Spleen (tissue), 11 donors: ENCODE data around the gene SKI. TPM values are rescaled to one million over a fixed set of nuclear protein-coding genes. Genes with fewer than 3 reads are reported as not detected.
A peak's percentile ranks its signal among the peaks of the same experiment; 100 is the strongest.
"Not testable (repeated sequence)": the region's sequence is repeated elsewhere in the genome, so short reads cannot be mapped to it uniquely, and the experiment has no call there.

Source experiments
- DNase-seq: peaks from one replicate; pipeline ENCODE4 v3.0.0-alpha.2; 2020
- H3K27ac ChIP-seq, 8 donors: fragments of 200-600 bp; sonication (generic) in 7 of 8; 1 replicate in 4 of 8; 2 replicates in 4 of 8; pipeline versions ENCODE4 v1.5.0 to v1.8.0; 2016 to 2021; ENCODE audit warnings: inconsistent platforms in 4 of 8, mild to moderate bottlenecking in 4 of 8, moderate library complexity in 1 of 8
- H3K27me3 ChIP-seq, 7 donors: fragments of 200-600 bp; sonication (generic) in 6 of 7; replicated peaks in 1 of 7; 1 replicate in 4 of 7; 2 replicates in 3 of 7; pipeline versions ENCODE4 v1.5.0 to v1.8.0; 2016 to 2021; ENCODE audit warnings: inconsistent platforms in 3 of 7, mild to moderate bottlenecking in 1 of 7
- H3K36me3 ChIP-seq, 6 donors: fragments of 200-600 bp; sonication (generic) in 5 of 6; 1 replicate in 4 of 6; 2 replicates in 2 of 6; pipeline versions ENCODE4 v1.5.0 to v1.8.0; 2016 to 2021; ENCODE audit warnings: inconsistent platforms in 2 of 6
- H3K4me1 ChIP-seq, 6 donors: fragments of 200-600 bp; sonication (generic) in 5 of 6; 1 replicate in 3 of 6; 2 replicates in 3 of 6; pipeline versions ENCODE4 v1.5.0 to v1.8.0; 2016 to 2021; ENCODE audit warnings: inconsistent platforms in 3 of 6
- H3K4me3 ChIP-seq, 8 donors: fragments of 200-600 bp; sonication (generic) in 7 of 8; 1 replicate in 4 of 8; 2 replicates in 4 of 8; pipeline versions ENCODE4 v1.5.0 to v1.8.0; 2016 to 2021; ENCODE audit warnings: inconsistent platforms in 4 of 8, mild to moderate bottlenecking in 4 of 8, moderate library complexity in 2 of 8
- H3K9me3 ChIP-seq, 8 donors: fragments of 200-600 bp; sonication (generic) in 7 of 8; 1 replicate in 4 of 8; 2 replicates in 4 of 8; pipeline versions ENCODE4 v1.5.0 to v1.8.0; 2016 to 2021; ENCODE audit warnings: inconsistent platforms in 4 of 8
- POLR2A ChIP-seq, 3 donors: fragments of 450-650 bp; IDR thresholded peaks; one replicate each; pipeline ENCODE4 v1.5.1; 2017; ENCODE audit warnings: antibody characterized with exemption in 3 of 3, mild to moderate bottlenecking in 1 of 3
- POLR2AphosphoS5 ChIP-seq, 3 donors: sonication (generic); formaldehyde crosslinking; IDR thresholded peaks; one replicate each; pipeline ENCODE4 v1.5.1; 2017; ENCODE audit warnings: antibody characterized with exemption in 3 of 3
- WGBS, 5 donors: extraction: QIAGEN DNeasy Blood & Tissue Kit in 3 of 5; methylation state at CpG; one replicate each; pipeline versions ENCODE4 v1.1.5 to v1.1.7; 2013 to 2018; 5-methylcytosine and 5-hydroxymethylcytosine counted together
- intact Hi-C: fragments of 100-400 bp; cut with DNase I; formaldehyde crosslinking; loops from one replicate; pipeline ENCODE4 v1.15.0; 2023; ENCODE audit warnings: low total_unique reads
- polyA plus RNA-seq, 3 donors: library from polyadenylated mRNA; stranded (reverse); fragments of 200-250 nt; gene quantifications; one replicate each; pipeline ENCODE4 v1.2.1, GENCODE V29; 2013
- total RNA-seq, 7 donors: library from RNA; depleted of rRNA in 3 of 7; stranded (reverse); fragments of >200 nt in 3 of 7; fragmentation: NEBNext Ultra II Directional in 4 of 7; extraction: Animal tissue kit (Norgen Biotek cat#: 25700) in 4 of 7; gene quantifications; one replicate each; pipeline versions ENCODE4 v1.1.0 to v1.2.1, GENCODE V29; 2016 to 2021
- TF ChIP-seq, protein P1 (sequence below), 11 experiments: fragments of 200-600 bp in 7 of 11; fragments of 450-650 bp in 4 of 11; sonication (generic) in 4 of 11; IDR thresholded peaks in 8 of 11; conservative IDR thresholded peaks in 3 of 11; 1 replicate in 7 of 11; 2 replicates in 4 of 11; pipeline versions ENCODE4 v1.4.0 to v1.8.0; 2016 to 2021; ENCODE audit warnings: antibody characterized with exemption in 11 of 11, inconsistent platforms in 4 of 11, mild to moderate bottlenecking in 1 of 11
- donor health status: healthy with polysubstance abuse.
- donor health status: DM: no; HTN: no; CAD: no; lungs with moderate emphysema.
- donor health status: DM: no; HTN: no; CAD: no.
- donor health status: Bipolar disorder and iron deficiency.
- donor health status: healthy.
- donor health status: DM: no; HTN: no; CAD: no.
- donor health status: DM: yes; HTN: yes; CAD: no.

The SKI gene
- total and polyA plus RNA-seq, 10 donors = 4.4 to 100.0 (median 54.3) TPM

DNA sequence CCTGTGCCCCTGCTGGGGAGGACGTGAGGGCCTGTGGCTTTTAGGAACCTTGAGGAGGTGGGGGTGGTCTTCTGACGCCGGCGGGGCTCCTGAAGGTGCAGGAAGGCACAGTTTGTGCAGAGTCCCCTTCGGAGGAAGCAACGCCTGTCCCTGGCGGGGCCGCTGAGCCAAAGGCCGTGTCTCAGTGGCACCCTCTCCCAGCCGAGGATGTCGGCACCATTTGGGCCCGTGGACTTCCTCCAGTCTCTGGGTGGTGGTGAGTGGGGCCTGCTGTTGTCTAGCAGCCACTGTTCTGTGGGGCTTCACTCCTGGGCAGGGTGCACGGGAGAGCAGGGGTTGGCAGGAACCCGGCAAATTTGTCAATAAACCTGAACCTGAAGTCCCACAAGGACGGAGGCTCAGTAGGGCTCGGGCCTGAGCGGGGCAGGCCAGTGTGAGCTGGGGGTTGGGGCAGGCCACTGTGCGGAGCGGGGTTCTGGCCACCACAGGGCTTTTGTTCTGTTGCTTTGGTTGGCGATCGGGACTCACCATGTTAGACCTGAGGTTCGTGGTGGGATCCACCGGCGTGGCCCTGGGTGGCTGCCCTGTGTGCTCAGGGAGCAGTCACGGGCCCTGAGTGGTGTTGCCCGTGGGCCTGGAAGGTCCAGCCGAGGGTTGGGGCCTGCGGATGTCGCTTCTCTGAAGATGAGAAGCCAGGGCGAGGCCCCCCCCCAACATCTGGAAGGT is 64.8 kb downstream of the SKI start:
- peak overlapping the region in 6 of 8 donors; percentile 20 to 88 (median 85) for H3K27ac ChIP-seq
- no peak for DNase-seq
- WGBS, 5 donors = 73 to 90% (median 85%) methylated on average over 23 to 30 of the region's 30 CpGs

GRCh38 chr1:2294033-2294724 is 66.1 kb downstream of the SKI start:
- Histone ChIP-seq H3K27ac (peak overlapping the region in 6 of 8 donors; percentile 33 to 84 (median 48)), H3K9me3 (no peaks in the 10 kb centered on the region), H3K27me3 (peaks cover 0 to 6% (median 0%) of the 10 kb centered on the region in 7 donors), H3K4me1 (peaks cover 68 to 100% (median 96%) of the 10 kb centered on the region in 6 donors), H3K4me3 (no peak overlapping the region), H3K36me3 (peaks cover 0 to 11% (median 0%) of the 10 kb centered on the region in 6 donors)
- TF ChIP-seq POLR2A (IDR thresholded peaks at IDR 0.05) = no peak
- peak in 1 of 3 donors; percentile 15 for TF ChIP-seq POLR2AphosphoS5 (IDR thresholded peaks at IDR 0.05)
- no peak for DNase-seq
- intact Hi-C loops = loop anchor here (10.0 kb wide), 1 partner anchor 59 kb away; no protein-coding TSS in a partner anchor
- WGBS, 5 donors = 47 to 53% (median 50%) methylated on average over 21 to 23 of the region's 23 CpGs

More for the DNA sequence above, 64.8 kb downstream of the SKI start:
- Histone ChIP-seq H3K4me1 (peaks cover 72 to 100% (median 96%) of the 10 kb centered on the region in 6 donors), H3K4me3 (no peak overlapping the region), H3K36me3 (peaks cover 0 to 8% (median 0%) of the 10 kb centered on the region in 6 donors), H3K27me3 (peaks cover 0 to 6% (median 0%) of the 10 kb centered on the region in 7 donors), H3K9me3 (no peaks in the 10 kb centered on the region)
- TF ChIP-seq POLR2AphosphoS5 (IDR thresholded peaks at IDR 0.05) = peak in 1 of 3 donors; percentile 17
- TF ChIP-seq, protein P1, sequence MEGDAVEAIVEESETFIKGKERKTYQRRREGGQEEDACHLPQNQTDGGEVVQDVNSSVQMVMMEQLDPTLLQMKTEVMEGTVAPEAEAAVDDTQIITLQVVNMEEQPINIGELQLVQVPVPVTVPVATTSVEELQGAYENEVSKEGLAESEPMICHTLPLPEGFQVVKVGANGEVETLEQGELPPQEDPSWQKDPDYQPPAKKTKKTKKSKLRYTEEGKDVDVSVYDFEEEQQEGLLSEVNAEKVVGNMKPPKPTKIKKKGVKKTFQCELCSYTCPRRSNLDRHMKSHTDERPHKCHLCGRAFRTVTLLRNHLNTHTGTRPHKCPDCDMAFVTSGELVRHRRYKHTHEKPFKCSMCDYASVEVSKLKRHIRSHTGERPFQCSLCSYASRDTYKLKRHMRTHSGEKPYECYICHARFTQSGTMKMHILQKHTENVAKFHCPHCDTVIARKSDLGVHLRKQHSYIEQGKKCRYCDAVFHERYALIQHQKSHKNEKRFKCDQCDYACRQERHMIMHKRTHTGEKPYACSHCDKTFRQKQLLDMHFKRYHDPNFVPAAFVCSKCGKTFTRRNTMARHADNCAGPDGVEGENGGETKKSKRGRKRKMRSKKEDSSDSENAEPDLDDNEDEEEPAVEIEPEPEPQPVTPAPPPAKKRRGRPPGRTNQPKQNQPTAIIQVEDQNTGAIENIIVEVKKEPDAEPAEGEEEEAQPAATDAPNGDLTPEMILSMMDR (IDR thresholded peaks at IDR 0.05 in 8 of 11, conservative IDR thresholded peaks at IDR 0.05 in 3 of 11) = no peak
- intact Hi-C loops = loop anchor here (10.0 kb wide), 1 partner anchor 58 kb away; no protein-coding TSS in a partner anchor

DNA sequence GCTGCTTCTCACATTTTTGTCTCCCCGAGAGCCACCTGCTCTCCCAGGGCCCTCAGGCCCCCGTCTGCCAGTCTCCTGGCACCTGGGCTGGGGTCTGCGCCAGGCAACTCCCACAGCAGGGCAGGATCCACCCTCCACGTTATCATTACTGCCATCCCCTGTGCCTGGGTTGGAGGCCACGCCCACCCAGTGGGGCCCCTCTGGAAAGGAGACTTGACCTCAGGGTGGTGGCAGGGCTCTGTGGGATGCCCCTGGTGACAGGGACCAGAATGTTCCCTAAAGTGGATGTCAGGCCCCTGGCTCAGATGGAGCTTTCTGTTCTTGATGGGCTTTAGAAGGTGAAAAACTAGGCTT is 66.6 kb downstream of the SKI start:
- H3K27ac ChIP-seq = peak overlapping the region in 6 of 8 donors; percentile 33 to 84 (median 48)
- intact Hi-C loops = loop anchor here (10.0 kb wide), 1 partner anchor 60 kb away; no protein-coding TSS in a partner anchor
- H3K4me1 ChIP-seq = peaks cover 70 to 100% (median 96%) of the 10 kb centered on the region in 6 donors
- no peaks in the 10 kb centered on the region for H3K9me3 ChIP-seq
- DNase-seq = no peak
- no peak for TF ChIP-seq POLR2AphosphoS5 (IDR thresholded peaks at IDR 0.05)
- TF ChIP-seq, protein P1 (IDR thresholded peaks at IDR 0.05 in 8 of 11, conservative IDR thresholded peaks at IDR 0.05 in 3 of 11) = no peak
- no peak for TF ChIP-seq POLR2A (IDR thresholded peaks at IDR 0.05)
- H3K36me3 ChIP-seq = peaks cover 0 to 11% (median 0%) of the 10 kb centered on the region in 6 donors
- 64 to 84% (median 71%) methylated on average over 4 to 5 of the region's 5 CpGs for WGBS, 5 donors
- peaks cover 0 to 7% (median 0%) of the 10 kb centered on the region in 7 donors for H3K27me3 ChIP-seq
- H3K4me3 ChIP-seq = no peak overlapping the region

DNA sequence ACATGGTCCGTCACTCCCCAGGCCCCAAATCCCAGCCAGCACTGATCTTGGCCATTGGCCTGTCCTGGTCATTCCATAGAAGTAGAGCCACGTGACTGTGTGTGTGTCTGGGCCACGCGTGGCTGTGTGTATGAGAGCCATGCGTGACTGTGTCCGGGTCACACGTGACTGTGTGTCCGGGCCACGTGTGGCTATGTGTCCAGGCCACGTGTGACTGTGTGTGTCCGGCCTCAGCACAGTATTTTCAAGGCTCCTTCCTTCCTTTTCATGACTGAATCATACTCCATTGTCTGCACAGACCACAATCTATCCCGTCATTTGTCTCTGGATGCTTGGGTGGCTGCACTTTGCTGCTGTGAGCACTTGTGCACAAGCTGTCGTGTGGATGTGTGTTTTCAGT is 67.4 kb downstream of the SKI start:
- Histone ChIP-seq H3K4me1 (peaks cover 70 to 100% (median 96%) of the 10 kb centered on the region in 6 donors), H3K9me3 (no peaks in the 10 kb centered on the region), H3K27me3 (peaks cover 0 to 15% (median 0%) of the 10 kb centered on the region in 7 donors), H3K27ac (peak overlapping the region in 4 of 8 donors; percentile 33 to 84 (median 56)), H3K4me3 (no peak overlapping the region), H3K36me3 (peaks cover 0 to 11% (median 0%) of the 10 kb centered on the region in 6 donors)
- WGBS, 5 donors = 78 to 90% (median 87%) methylated on average over 13 of the region's 13 CpGs
- no peak for DNase-seq
- intact Hi-C loops = loop anchor here (10.0 kb wide), 1 partner anchor 61 kb away; no protein-coding TSS in a partner anchor
- TF ChIP-seq POLR2AphosphoS5 (IDR thresholded peaks at IDR 0.05) = peak; percentile 38 to 75 (median 67)
- TF ChIP-seq, protein P1 (IDR thresholded peaks at IDR 0.05 in 8 of 11, conservative IDR thresholded peaks at IDR 0.05 in 3 of 11) = no peak

GRCh38 chr1:2296211-2296610 is 68.1 kb downstream of the SKI start:
- Histone ChIP-seq H3K27ac (peak overlapping the region in 5 of 8 donors; percentile 3 to 84 (median 33)), H3K4me1 (peaks cover 67 to 100% (median 96%) of the 10 kb centered on the region in 6 donors), H3K27me3 (peaks cover 0 to 17% (median 0%) of the 10 kb centered on the region in 7 donors), H3K36me3 (peaks cover 0 to 11% (median 0%) of the 10 kb centered on the region in 6 donors)
- intact Hi-C loops = loop anchor here (10.0 kb wide), 1 partner anchor 61 kb away; no protein-coding TSS in a partner anchor
- not testable (repeated sequence) for DNase-seq, H3K4me3 ChIP-seq, H3K9me3 ChIP-seq
- 84 to 89% (median 87%) methylated on average over 9 of the region's 9 CpGs for WGBS, 5 donors
